ENCODE results near the gene FAS. TPM values are rescaled to one million over a fixed set of nuclear protein-coding genes. Genes with fewer than 3 reads are reported as not detected.
A peak's percentile ranks its signal among the peaks of the same experiment; 100 is the strongest.

The FAS gene
- polyA plus RNA-seq (2012; ENCODE audit: insufficient read depth, insufficient read length): 12.3 TPM

DNA sequence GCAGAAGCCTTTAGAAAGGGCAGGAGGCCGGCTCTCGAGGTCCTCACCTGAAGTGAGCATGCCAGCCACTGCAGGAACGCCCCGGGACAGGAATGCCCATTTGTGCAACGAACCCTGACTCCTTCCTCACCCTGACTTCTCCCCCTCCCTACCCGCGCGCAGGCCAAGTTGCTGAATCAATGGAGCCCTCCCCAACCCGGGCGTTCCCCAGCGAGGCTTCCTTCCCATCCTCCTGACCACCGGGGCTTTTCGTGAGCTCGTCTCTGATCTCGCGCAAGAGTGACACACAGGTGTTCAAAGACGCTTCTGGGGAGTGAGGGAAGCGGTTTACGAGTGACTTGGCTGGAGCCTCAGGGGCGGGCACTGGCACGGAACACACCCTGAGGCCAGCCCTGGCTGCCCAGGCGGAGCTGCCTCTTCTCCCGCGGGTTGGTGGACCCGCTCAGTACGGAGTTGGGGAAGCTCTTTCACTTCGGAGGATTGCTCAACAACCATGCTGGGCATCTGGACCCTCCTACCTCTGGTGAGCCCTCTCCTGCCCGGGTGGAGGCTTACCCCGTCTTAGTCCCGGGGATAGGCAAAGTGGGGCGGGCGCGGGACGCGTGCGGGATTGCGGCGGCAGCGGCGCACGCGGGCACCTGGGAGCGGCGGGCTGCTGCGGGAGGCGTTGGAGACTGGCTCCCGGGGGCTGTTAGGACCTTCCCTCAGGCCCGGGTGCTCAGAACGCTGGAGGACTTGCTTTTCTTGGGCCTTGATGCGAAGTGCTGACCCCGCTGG is at the start of gene FAS:
Gene FAS (plus strand): TSS at position 415 of the 777 bp plus-strand sequence. CDS start 79 bp downstream, at position 494.
- DNase-seq (ENCODE audit: low read depth, low spot score): peak; percentile 85
- H3K4me3 ChIP-seq (ENCODE audit: low read length): peak within 1 kb of the TSS; percentile 92

DNA sequence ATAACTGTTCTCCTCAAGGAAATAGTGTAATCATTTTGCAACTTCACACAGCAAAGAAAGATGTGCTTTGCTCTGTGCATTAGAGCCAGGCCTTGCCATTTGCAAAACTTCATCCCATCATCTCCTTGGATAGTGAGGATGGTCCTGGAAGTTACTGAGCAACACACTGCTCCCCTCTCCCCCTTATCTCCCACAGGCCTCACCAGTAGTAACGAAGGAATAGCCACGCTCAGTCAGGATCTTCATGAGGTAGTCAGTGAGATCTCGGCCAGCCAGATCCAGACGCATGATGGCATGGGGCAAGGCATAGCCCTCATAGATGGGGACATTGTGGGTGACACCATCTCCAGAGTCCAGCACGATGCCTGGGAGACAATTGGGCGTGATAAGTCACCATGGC is 49.6 kb upstream of the FAS start:
- no peak overlapping the region for H3K4me3 ChIP-seq (ENCODE audit: low read length)
- no peak for DNase-seq (ENCODE audit: low read depth, low spot score)

DNA sequence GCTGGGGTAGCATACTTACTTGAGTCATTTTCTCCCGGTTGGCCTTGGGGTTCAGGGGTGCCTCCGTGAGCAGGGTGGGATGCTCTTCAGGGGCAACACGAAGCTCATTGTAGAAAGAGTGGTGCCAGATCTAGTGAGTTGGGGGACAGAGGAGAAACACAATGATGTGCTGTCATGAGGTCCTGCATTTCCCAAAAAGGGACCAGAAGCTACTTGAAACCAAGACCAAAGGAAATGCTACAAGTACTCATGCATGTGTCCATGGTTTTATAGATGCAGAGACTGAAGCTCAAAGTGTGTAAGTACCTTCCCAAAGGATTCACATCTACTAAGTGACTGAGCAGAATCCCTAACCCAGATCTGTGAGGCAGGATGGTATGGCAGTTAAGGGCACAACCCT is 46.8 kb upstream of the FAS start:
- DNase-seq (ENCODE audit: low read depth, low spot score): no peak
- H3K4me3 ChIP-seq (ENCODE audit: low read length): no peak overlapping the region

DNA sequence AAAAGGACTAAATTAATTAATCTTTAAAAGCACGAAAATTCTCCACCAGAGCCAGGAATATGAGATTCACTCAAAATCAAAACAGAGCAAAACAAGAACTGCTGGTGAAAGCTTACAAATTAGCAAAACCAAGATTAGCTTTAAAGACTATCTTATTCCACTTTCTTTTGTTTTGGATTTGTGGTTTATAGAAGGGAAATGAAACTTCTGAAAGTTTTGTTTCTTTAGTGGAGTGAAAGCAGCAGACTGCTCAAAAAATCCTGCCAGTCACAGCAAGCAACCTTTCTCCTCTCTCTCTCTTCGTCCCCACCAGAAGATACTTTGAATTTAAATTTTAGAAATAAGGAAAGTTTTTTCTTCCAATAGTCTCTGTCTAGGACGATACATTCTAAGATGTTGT is 45.8 kb upstream of the FAS start:
- DNase-seq (ENCODE audit: low read depth, low spot score): no peak

DNA sequence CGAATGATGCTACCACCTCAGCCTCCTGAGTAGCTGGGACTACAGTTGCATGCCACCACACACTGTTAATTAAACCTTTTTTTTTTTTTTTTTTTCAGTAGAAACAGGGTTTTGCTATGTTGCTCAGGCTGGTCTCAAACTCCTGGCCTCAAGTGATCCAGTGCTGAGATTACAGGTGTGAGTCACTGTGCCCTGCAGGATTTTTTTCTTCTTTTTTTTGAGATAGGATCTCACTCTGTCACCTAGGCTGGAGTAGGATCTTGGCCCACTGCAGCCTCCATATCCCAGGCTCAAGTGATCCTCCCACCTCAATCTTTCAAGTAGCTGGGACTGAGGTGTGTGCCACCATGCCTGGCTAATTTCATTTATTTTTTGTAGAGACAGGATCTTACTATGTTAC is 44.4 kb upstream of the FAS start:
- DNase-seq (ENCODE audit: low read depth, low spot score): no peak
- no peak overlapping the region for H3K4me3 ChIP-seq (ENCODE audit: low read length)

More for the DNA sequence above, 45.8 kb upstream of the FAS start:
- H3K4me3 ChIP-seq (ENCODE audit: low read length): no peak overlapping the region

DNA sequence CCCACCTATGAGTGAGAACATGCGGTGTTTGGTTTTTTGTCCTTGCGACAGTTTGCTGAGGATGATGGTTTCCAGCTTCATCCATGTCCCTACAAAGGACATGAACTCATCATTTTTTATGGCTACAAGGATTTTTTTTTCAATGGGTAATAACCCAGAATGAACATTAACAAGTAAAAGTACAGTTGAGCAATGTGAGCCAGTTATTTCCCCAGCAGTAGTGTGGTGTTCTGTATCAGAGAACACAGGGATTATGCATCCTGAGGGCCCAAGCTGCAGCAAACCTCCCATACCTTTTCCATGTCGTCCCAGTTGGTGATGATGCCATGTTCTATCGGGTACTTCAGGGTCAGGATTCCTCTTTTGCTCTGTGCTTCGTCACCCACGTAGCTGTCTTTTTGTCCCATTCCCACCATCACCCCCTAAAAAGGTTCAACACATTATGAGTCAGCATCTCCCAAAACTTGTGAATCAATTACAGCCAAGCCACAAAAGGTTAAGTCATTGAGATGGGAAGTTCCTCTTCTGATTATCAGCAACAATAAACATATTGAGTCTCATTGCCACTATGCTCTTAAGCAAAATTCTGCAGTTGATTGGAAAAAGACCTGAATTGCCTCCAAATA is 43.5 kb upstream of the FAS start:
- no peak for DNase-seq (ENCODE audit: low read depth, low spot score)
- H3K4me3 ChIP-seq (ENCODE audit: low read length): no peak overlapping the region

DNA sequence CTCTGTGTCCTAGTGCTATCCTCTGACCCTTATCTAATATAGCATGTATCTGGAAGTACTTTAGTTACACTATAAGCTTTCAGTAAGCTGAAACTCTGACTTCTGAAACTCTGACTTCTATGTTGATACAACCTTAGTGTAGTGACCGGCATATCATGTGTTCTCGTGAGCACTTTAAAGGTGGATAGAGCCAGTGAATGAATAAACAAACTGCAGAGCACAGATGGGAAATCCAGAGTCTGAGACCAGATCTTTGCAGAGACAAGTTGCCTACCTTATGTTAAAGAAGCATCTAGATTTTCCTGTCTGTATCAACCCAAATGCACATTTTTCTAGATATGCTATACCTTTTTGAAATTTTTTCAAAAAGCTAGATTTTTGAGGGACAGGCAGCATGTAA is 41.5 kb upstream of the FAS start:
- no peak for DNase-seq (ENCODE audit: low read depth, low spot score)
- H3K4me3 ChIP-seq (ENCODE audit: low read length): no peak overlapping the region

DNA sequence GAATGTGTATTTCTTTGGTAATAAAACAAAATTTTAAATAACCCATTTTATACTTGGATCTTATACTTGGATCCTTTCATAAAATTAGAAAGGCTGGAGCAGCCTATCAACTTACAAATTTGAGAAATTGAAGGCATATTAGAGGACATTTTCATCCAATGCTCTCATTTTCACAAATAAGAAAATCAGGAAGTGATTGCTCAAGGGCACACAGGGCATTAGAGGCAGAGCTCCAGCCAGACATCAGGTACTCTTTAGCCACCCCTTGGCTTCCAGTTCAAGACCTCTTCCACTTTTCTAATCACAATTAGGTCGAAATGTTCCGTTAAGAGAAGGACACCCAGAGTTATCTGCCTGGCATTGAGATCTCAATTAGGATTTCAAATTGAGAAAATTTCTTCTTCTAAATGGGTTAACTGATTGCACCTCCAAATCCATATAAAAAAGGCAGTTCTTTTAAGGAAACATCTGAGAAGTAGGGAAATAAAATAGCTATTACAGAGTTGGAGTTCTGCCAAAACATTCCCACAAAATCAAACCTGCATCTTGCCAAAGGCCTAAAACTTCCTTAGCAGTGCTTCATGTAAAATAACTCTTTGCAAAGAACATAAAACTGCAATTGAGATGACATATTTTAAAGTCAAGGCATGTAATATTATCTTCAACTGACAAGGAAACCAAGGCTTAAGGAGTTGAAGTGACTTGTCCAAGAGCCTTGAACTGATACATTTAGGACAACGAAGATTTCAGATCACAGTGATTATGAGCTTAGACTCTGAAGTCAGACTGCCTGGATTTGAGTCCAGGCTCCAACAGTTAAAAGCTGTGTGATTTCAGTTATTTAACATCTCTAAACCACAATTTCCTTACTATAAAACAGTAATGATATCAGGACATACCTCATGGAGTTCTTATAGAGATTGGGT is 40.4 kb upstream of the FAS start:
- no peak overlapping the region for H3K4me3 ChIP-seq (ENCODE audit: low read length)
- DNase-seq (ENCODE audit: low read depth, low spot score): peak; percentile 31

DNA sequence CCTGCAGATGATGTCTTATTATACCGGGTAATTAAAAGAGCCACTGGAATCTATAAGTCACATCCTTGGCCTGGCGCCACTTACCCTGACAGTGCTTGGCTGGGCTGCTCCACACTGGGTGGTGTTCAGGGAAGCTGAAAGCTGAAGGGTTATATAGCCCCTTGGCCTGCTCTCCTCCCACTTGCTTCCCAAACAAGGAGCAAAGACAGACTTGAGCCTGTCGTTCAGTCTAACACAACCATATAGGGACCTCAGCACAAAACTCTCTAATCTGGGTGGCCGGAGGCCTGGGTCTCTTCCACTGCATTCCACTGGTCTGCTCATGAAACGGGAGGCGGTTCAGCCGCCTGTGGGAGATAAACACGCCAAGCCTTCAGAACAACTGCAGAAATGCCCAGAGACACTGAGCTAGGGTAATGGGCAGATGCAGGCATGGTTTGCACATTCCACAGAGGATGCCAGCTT is 37.9 kb upstream of the FAS start, which contains the start of gene ACTA2:
Gene ACTA2 (minus strand): TSS at position 127 of the 465 bp plus-strand sequence. CDS start 3,843 bp downstream, outside the sequence.
- peak within 1 kb of the TSS; percentile 20 for H3K4me3 ChIP-seq (ENCODE audit: low read length)
- DNase-seq (ENCODE audit: low read depth, low spot score): no peak

DNA sequence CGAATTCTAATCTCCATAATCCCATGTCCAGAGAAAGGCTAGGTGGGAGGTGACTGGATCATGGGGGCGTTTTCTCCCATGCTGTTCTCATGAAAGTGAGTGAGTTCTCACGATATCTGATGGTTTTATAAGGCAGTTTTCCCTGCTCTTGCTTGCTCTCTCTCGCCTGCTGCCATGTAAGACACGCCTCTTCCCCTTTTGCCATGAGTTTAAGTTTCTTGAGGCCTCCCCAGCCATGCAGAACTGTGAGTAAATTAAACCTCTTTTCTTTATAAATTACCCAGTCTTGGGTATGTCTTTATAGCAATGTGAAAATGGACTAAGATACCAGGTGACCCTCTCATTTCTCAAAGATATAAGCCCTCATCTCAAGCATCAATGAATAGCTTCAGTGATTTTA is 36.9 kb upstream of the FAS start:
- no peak overlapping the region for H3K4me3 ChIP-seq (ENCODE audit: low read length)
- no peak for DNase-seq (ENCODE audit: low read depth, low spot score)

DNA sequence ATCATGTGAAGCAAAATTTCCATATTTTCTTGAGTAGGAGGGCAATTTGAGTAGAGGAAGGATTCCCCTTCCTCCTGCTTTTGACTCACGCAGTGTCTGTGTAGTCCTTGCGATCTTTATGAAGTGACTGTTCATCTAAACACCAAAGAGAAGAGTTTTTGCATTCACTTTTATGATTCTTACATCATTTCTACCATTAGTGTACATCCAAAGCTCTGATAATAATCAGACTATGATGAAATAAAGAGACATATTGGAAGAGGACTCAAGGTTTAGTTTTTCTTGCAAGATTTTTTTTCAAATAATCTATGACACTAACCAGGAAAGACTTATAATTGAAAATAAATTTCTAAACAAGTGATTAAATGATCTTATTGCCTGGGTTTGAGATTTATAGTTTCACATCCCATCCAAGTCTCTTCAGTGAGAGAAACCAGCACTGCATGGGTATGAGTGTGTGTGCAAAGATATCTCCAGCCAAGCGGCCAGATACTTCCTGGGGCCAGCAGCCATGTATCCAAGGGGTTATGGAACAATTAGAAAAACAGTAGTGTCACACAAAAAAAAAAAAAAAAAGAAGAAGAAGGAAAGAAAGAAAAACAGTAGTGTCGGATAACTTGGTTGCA is 36.0 kb upstream of the FAS start:
- H3K4me3 ChIP-seq (ENCODE audit: low read length): no peak overlapping the region
- no peak for DNase-seq (ENCODE audit: low read depth, low spot score)

DNA sequence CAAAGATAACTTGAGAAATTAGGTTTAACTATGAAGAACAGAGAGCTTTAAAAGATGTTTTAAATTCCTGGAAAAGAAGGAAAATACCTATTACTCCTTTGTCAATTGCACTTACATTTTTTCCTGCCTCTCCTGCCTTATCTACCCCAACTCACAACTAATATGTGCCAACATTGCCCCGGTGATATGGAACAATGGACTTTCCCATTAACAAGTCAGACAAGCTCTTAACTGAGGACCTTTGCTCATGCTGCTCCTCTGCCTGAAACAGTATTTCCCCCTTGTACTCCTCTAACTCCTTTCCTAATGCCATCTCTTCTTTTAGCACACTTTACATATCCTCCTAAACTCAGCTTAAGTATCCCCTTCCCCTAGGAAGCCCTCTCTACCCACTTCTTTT is 33.2 kb upstream of the FAS start:
- no peak overlapping the region for H3K4me3 ChIP-seq (ENCODE audit: low read length)
- DNase-seq (ENCODE audit: low read depth, low spot score): no peak

DNA sequence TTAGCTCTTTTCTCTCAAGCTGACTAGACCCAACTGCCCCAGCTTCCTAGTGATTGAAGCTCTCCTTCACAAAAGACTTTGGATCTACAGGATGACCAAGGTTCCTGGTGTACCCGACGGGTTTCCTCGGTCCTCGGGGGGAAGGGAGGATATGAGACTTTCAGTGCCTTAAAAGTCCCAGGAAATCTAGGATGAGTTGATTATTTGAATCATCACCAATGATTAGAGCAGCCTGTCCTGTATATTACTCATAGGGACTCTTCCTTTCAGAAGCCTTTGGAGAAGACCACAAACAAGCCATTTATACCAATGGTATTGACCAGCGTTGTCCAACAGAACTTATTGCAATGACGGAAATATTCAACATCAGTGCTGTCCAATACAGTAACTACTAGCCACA is 31.9 kb upstream of the FAS start:
- no peak for DNase-seq (ENCODE audit: low read depth, low spot score)
- no peak overlapping the region for H3K4me3 ChIP-seq (ENCODE audit: low read length)

DNA sequence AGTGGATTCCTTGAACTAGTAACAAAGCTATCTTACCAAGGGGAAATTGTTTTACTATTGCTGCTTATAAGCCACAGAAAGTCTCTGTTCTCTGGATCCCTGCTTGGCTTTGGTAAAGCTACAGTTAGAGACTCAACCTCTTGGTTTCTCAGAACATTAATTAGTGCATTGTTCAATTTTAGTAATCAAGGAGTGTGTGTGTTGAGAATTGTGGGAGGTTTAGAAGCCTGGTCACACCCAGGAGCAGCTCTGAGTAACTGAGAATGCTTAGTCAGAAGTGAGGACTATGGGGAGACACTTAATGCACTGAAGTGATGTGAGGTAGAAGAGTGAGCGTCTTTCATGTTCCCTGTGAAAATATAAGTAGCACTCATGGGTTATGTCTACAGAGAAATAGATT is 29.8 kb upstream of the FAS start:
- no peak for DNase-seq (ENCODE audit: low read depth, low spot score)
- no peak overlapping the region for H3K4me3 ChIP-seq (ENCODE audit: low read length)

DNA sequence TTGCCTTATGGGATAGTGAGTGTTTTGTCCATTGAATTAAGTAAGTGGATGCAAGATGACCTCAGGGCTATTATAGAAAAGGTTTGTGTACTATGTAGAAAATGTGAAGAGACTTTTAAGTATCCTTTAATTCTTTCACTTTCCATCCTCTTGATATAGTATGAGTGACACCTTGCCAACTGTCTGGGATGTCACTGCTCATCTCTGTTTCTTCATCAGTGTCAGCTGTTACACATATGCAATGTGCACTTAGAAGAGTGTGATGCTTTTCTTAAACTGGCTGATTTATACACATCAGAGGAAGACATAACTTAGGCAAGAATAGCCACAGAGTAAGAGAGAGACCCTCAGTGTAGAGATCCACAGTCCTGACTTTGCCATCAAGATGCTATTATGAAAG is 29.3 kb upstream of the FAS start:
- no peak for DNase-seq (ENCODE audit: low read depth, low spot score)

DNA sequence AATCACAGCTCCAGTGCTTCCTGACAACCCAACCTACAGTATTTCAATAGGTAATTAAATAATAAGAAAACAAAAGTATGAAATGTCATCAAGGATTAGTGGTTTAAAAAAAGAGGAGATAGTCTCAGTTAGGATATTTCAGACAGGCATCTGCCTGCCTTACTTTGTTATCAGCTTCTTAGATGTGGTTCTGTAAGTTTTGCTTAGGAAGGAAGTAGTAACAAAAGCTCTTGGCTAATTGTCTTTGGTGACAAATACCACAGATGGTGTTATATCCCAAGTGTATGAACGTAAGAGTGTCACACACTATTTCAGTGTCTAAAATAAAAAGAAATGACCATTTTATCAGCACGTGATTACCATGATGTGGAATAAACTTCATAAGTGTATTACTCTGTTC is 28.3 kb upstream of the FAS start:
- no peak overlapping the region for H3K4me3 ChIP-seq (ENCODE audit: low read length)
- peak; percentile 84 for DNase-seq (ENCODE audit: low read depth, low spot score)

More for the DNA sequence above, 29.3 kb upstream of the FAS start:
- no peak overlapping the region for H3K4me3 ChIP-seq (ENCODE audit: low read length)

DNA sequence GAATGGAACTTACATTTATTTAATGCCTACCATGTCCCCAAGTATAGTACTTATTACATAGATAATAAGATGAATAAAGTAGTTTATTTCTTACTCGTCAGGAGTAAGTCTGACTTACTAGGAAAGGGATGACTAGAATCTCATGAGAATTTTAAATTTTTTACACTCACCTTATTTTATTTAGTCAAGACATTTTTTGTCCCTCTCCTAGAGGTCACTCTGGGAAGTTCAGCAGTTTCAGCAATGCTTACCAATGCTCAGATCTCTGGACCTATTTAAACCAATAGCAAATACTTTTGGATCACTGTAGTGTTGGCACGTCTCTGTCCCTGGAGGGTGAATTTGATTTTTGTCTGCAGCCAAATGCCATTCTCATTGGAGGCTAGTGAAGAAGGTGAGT is 27.3 kb upstream of the FAS start:
- DNase-seq (ENCODE audit: low read depth, low spot score): no peak
- no peak overlapping the region for H3K4me3 ChIP-seq (ENCODE audit: low read length)

DNA sequence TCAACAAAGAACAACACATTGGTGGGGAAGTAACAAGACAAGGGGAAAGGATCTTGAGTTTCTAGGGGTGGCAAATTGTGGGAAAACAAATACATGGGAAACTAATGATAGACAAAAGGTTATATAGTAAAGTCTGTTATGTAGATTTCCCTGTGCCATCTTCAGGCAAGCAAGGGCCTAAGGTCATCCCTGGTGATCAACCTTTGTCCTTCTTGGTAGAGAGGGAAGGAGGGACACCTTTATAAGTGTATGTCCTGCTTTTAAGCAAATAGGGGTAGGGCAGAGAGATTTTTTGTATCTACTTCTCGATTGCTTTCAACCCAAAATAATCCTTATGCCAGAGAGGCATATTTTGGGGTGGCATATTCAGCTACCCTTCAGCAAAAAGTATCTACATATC is 26.2 kb upstream of the FAS start:
- no peak for DNase-seq (ENCODE audit: low read depth, low spot score)
- H3K4me3 ChIP-seq (ENCODE audit: low read length): no peak overlapping the region

DNA sequence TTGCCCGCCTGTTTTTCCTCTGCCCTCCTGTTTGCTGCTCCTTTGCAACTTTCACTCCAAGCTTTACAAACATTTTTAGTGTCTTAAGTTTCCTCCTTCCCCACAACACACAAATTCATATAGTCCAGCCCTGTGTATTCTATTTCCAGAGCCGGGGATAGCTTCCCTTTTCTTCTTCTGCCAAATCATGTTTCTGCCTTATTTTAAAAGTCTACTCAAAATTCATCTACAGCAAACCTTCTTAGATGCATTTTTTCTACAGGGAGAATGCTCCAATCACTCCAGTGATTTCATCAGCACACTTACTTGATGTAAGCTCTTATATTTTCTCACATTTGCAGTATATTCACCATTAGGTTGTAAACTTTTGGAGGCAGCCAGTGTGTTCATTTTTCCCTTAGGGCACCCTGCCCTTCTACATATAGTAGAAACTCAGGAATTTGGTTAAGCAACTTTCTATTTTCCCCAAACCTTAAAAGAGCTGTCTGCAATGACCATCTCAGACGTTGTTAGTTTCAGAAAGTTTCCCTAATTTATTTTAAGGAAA is 25.7 kb upstream of the FAS start:
- no peak overlapping the region for H3K4me3 ChIP-seq (ENCODE audit: low read length)
- DNase-seq (ENCODE audit: low read depth, low spot score): no peak

Measured in Jurkat, Clone E6-1 (cell line).